Left ventricle myocardium inferior (tissue), 1 donor: ENCODE results near the gene CFAP52. TPM values are rescaled to one million over a fixed set of nuclear protein-coding genes. Genes with fewer than 3 reads are reported as not detected.
A peak's percentile ranks its signal among the peaks of the same experiment; 100 is the strongest.
"Not testable (repeated sequence)": the region's sequence is repeated elsewhere in the genome, so short reads cannot be mapped to it uniquely, and the experiment has no call there.

ENCODE experiments used
- DNase-seq: peaks from one replicate; pipeline ENCODE4 v3.0.0-alpha.2; 2020
- H3K27ac ChIP-seq: fragments of 200-600 bp; replicated peaks from 2 replicates; pipeline ENCODE4 v1.8.0; 2021
- H3K27me3 ChIP-seq: fragments of 200-600 bp; 2 replicates; pipeline ENCODE4 v1.8.0; 2021; ENCODE audit warnings: low read depth
- H3K36me3 ChIP-seq: fragments of 200-600 bp; 2 replicates; pipeline ENCODE4 v1.8.0; 2021
- H3K4me1 ChIP-seq: fragments of 200-600 bp; 2 replicates; pipeline ENCODE4 v1.8.0; 2021
- H3K4me3 ChIP-seq: fragments of 200-600 bp; 2 replicates; pipeline ENCODE4 v1.8.0; 2021; ENCODE audit warnings: mild to moderate bottlenecking, moderate library complexity
- H3K9me3 ChIP-seq: fragments of 200-600 bp; replicated peaks from 2 replicates; pipeline ENCODE4 v1.8.0; 2021
- CTCF ChIP-seq: fragments of 200-600 bp; IDR thresholded peaks from 2 replicates; pipeline ENCODE4 v1.8.0; 2021; ENCODE audit warnings: antibody characterized with exemption, mild to moderate bottlenecking, borderline replicate concordance
- intact Hi-C: fragments of 100-400 bp; cut with micrococcal nuclease; formaldehyde crosslinking; loops from one replicate; pipeline ENCODE4 v1.11.0; 2022
- total RNA-seq: library from RNA; stranded (reverse); fragmentation: NEBNext Ultra II Directional; extraction: Animal tissue kit (Norgen Biotek cat#: 25700); gene quantifications from one replicate; pipeline ENCODE4 v1.2.1, GENCODE V29; 2021
- donor health status: DM: no; HTN: yes; CAD: no; lungs with severe emphysema.

Gene CFAP52
- total RNA-seq, 1 donor from 2014 or later: not detected

GRCh38 chr17:9635340-9635739, 58.9 kb downstream of the CFAP52 start:
- H3K9me3 ChIP-seq: peaks cover under 1% of the 10 kb centered on the region
- no peak overlapping the region for H3K27ac ChIP-seq
- no peak for TF ChIP-seq CTCF
- DNase-seq: no peak
- intact Hi-C loops: no loop called here
- H3K4me3 ChIP-seq: no peak overlapping the region
- H3K4me1 ChIP-seq: no peaks in the 10 kb centered on the region
- H3K36me3 ChIP-seq: no peaks in the 10 kb centered on the region
- peaks cover 46% of the 10 kb centered on the region for H3K27me3 ChIP-seq

GRCh38 chr17:9636501-9636900, 60.1 kb downstream of the CFAP52 start:
- no peaks in the 10 kb centered on the region for H3K36me3 ChIP-seq
- no peak for TF ChIP-seq CTCF
- DNase-seq: no peak
- no peak overlapping the region for H3K4me3 ChIP-seq
- intact Hi-C loops: no loop called here
- peaks cover 3% of the 10 kb centered on the region for H3K9me3 ChIP-seq
- no peak overlapping the region for H3K27ac ChIP-seq
- H3K4me1 ChIP-seq: no peaks in the 10 kb centered on the region
- peaks cover 55% of the 10 kb centered on the region for H3K27me3 ChIP-seq

GRCh38 chr17:9640388-9640787, 63.9 kb downstream of the CFAP52 start:
- H3K27ac ChIP-seq, H3K4me1 ChIP-seq, DNase-seq, H3K4me3 ChIP-seq, H3K36me3 ChIP-seq, H3K9me3 ChIP-seq, intact Hi-C loops: not testable (repeated sequence)
- H3K27me3 ChIP-seq: peaks cover 79% of the 10 kb centered on the region

- Histone ChIP-seq H3K36me3 (no peaks in the 10 kb centered on the region), H3K4me1 (peaks cover 19% of the 10 kb centered on the region), H3K4me3 (no peak overlapping the region), H3K27me3 (peaks cover 87% of the 10 kb centered on the region), H3K9me3 (peaks cover 3% of the 10 kb centered on the region), H3K27ac (no peak overlapping the region)
- intact Hi-C loops: no loop called here
- DNase-seq: no peak
- TF ChIP-seq CTCF: no peak
These were observed 67.2 kb downstream of the CFAP52 start for GRCh38 chr17:9643611-9644010.

GRCh38 chr17:9644910-9645751, 68.7 kb downstream of the CFAP52 start, which contains the start of gene USP43:
TSS of gene USP43 (plus strand) at chr17:9645517. CDS start at chr17:9645633, 116 bp downstream.
- no peak for DNase-seq
- peaks cover 19% of the 10 kb centered on the region for H3K4me1 ChIP-seq
- H3K36me3 ChIP-seq: no peaks in the 10 kb centered on the region
- no peak for TF ChIP-seq CTCF
- H3K27ac ChIP-seq: no peak within 1 kb of the TSS
- peaks cover 87% of the 10 kb centered on the region for H3K27me3 ChIP-seq
- H3K4me3 ChIP-seq: peak within 1 kb of the TSS; percentile 69
- intact Hi-C loops: no loop called here
- H3K9me3 ChIP-seq: peaks cover 3% of the 10 kb centered on the region

GRCh38 chr17:9645851-9646545, 69.6 kb downstream of the CFAP52 start:
- DNase-seq: peak; percentile 24
- H3K27me3 ChIP-seq: peaks cover 88% of the 10 kb centered on the region
- H3K4me1 ChIP-seq: peaks cover 19% of the 10 kb centered on the region
- H3K27ac ChIP-seq: no peak overlapping the region
- TF ChIP-seq CTCF: no peak
- intact Hi-C loops: no loop called here
- no peaks in the 10 kb centered on the region for H3K36me3 ChIP-seq
- H3K4me3 ChIP-seq: peak overlapping the region; percentile 69
- no peaks in the 10 kb centered on the region for H3K9me3 ChIP-seq
